ENCODE measurements around the gene B4GALT4.

DNA sequence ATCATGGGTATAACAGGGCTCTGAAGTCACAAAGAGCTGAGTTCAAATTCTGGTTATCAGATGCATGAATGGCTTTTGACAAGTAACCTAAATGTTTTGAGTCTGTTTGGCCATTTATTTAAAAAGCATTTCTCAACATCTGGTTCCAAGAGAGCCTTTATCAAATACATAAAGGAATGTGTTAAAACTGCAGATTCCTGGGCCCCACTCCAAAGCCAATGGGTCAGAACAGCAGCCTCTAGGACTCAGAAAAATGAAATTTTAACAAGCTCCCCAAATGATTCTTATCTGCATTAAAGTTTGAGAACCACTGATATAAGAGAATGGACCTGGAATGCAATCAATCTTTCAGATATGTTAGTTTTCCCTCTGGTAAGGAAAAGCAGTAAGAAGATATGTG is 3.4 kb downstream of the B4GALT4 start:
- no peak for TF ChIP-seq EZH2 (IDR thresholded peaks at IDR 0.05; ENCODE audit: insufficient read depth, poor library complexity, severe bottlenecking)
- no peak for TF ChIP-seq EZH2phosphoT487 (IDR thresholded peaks at IDR 0.05; ENCODE audit: insufficient read depth, low read depth)
